Measurements from ENCODE around the gene SLC7A5.

Gene SLC7A5

DNA sequence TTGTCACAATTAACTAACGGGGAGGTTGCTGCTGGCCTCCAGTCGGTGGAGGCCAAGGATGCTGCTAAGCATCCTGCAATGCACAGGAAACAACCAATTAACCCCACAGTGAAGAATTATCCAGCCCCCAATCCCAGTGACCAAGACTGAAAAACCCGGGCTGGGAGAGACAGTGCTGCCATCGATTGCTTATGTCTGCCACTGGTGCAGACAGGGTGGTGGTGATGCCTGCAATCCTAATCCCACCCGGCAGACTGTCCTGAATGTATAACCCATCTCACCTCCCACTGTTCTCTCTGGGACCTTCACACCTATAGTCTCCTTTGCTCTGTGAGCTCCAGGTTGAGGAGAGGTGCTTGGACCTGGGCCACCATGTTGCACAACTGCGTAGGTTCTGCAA lies 61.2 kb downstream of the SLC7A5 start:
- in situ Hi-C loops (cut with HindIII; ENCODE audit: low sequenced_read_pairs): no loop called here
- TF ChIP-seq, protein P1, sequence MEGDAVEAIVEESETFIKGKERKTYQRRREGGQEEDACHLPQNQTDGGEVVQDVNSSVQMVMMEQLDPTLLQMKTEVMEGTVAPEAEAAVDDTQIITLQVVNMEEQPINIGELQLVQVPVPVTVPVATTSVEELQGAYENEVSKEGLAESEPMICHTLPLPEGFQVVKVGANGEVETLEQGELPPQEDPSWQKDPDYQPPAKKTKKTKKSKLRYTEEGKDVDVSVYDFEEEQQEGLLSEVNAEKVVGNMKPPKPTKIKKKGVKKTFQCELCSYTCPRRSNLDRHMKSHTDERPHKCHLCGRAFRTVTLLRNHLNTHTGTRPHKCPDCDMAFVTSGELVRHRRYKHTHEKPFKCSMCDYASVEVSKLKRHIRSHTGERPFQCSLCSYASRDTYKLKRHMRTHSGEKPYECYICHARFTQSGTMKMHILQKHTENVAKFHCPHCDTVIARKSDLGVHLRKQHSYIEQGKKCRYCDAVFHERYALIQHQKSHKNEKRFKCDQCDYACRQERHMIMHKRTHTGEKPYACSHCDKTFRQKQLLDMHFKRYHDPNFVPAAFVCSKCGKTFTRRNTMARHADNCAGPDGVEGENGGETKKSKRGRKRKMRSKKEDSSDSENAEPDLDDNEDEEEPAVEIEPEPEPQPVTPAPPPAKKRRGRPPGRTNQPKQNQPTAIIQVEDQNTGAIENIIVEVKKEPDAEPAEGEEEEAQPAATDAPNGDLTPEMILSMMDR (IDR thresholded peaks at IDR 0.05; ENCODE audit: low read depth, low read length, missing control alignments): no peak
- H3K4me3 ChIP-seq (ENCODE audit: low read depth, low read length): no peak overlapping the region
- DNase-seq (ENCODE audit: low read depth): no peak

DNA sequence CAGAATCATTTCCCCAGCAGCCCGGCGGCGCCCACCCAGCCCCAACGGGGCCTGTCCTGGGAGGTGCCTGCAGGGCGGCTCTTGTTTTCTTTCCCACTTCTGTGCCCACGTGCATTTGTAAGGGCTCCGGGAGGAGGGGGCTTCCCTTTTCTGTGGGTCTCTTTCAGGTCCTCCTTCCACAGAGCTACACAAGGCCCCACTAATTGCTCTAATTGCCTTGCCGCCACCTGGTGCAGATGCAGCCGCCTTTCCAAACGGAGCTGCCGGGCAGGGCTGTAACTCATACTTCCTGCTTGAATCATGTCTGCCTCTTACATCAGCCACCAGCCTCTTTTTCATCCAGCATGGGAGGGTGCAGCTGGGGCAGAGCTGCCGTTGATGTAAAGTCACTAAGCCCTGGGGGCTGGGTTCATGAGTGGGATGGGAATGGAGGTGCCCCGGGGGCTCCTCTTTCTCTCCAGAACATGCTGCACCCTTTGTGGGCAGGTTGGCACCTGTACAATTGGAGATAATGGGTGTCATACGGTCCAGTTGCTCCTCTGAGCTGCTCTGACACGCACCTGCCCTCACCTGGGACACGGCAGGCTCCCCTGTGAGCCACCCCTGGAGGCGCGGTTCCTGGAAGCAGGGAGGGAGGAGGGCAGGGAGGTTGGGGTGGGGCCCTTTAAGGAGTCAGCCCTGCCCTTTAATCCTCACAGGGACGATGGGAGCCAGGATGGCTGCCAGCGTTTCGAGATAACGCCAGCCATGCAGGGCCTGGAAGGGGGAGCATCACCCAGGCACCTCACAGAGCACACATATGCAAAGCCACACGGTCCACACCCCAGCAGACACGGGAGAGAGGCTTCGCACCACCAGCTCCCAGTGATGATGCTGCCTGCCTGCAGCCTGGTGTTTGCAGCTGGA lies 62.4 kb downstream of the SLC7A5 start:
- no peak for DNase-seq (ENCODE audit: low read depth)
- H3K4me3 ChIP-seq (ENCODE audit: low read depth, low read length): no peak overlapping the region
- in situ Hi-C loops (cut with HindIII; ENCODE audit: low sequenced_read_pairs): no loop called here
- TF ChIP-seq, protein P1 (IDR thresholded peaks at IDR 0.05; ENCODE audit: low read depth, low read length, missing control alignments): no peak

DNA sequence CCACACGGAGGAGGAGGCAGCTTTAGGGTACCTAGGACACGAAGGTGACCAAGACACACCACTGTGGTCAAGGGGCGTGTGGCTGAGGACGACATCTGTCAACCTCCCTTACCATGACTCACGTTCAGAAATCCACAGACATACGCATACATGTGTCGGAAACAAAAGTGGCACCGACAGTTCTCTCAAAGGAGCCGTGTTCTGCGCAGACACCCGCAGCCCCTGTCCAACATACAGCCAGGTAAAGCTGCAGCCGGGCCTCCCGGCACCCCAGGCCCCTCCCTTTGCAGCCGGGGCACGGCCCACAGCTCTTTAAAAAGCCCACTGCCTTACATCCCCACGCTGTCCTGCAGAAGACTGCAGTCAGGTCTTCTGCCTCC lies 63.1 kb downstream of the SLC7A5 start:
- no peak overlapping the region for H3K4me3 ChIP-seq (ENCODE audit: low read depth, low read length)
- no peak for DNase-seq (ENCODE audit: low read depth)
- TF ChIP-seq, protein P1 (IDR thresholded peaks at IDR 0.05; ENCODE audit: low read depth, low read length, missing control alignments): no peak
- in situ Hi-C loops (cut with HindIII; ENCODE audit: low sequenced_read_pairs): no loop called here

DNA sequence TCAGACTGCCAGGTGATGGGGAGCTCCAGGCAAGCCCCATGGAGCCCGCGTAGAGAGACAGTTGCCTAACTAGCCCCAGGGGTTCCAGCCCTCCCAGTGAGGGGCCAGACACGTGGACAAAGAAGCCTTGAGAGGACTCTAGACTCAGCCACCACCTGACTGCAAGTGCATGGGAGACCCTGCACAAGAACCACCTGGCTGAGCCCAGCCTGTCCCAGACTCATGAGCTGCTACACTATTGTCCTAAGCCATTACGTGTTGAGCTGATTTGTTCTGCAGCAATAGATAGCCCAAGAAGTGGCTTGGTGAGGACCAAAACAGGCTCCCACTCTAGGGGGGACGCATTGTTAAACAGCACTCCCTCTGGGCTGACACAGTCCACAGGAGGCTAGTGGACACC lies 65.9 kb downstream of the SLC7A5 start:
- DNase-seq (ENCODE audit: low read depth): no peak
- TF ChIP-seq, protein P1 (IDR thresholded peaks at IDR 0.05; ENCODE audit: low read depth, low read length, missing control alignments): no peak
- H3K4me3 ChIP-seq (ENCODE audit: low read depth, low read length): no peak overlapping the region
- in situ Hi-C loops (cut with HindIII; ENCODE audit: low sequenced_read_pairs): no loop called here

DNA sequence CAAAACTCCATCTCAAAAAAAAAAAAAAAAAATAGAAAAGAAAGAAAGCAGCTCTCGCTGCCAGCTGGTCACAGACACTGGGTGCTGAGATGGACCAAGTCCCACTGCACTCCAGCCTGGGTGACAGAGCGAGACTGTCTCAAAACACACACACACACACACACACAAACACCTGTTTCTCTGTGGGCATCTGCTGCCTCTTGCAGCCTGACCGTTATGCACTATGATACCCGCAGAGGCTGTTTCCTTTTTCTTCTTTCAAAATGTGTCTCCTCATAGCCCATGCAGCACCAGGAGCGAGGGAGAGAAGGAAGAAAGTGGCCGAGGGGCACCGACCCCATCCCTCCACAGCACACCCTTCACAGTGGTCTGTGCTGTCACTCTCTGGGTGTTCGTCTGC lies 66.6 kb downstream of the SLC7A5 start:
- TF ChIP-seq, protein P1 (IDR thresholded peaks at IDR 0.05; ENCODE audit: low read depth, low read length, missing control alignments): no peak
- in situ Hi-C loops (cut with HindIII; ENCODE audit: low sequenced_read_pairs): no loop called here
- H3K4me3 ChIP-seq (ENCODE audit: low read depth, low read length): no peak overlapping the region
- no peak for DNase-seq (ENCODE audit: low read depth)

DNA sequence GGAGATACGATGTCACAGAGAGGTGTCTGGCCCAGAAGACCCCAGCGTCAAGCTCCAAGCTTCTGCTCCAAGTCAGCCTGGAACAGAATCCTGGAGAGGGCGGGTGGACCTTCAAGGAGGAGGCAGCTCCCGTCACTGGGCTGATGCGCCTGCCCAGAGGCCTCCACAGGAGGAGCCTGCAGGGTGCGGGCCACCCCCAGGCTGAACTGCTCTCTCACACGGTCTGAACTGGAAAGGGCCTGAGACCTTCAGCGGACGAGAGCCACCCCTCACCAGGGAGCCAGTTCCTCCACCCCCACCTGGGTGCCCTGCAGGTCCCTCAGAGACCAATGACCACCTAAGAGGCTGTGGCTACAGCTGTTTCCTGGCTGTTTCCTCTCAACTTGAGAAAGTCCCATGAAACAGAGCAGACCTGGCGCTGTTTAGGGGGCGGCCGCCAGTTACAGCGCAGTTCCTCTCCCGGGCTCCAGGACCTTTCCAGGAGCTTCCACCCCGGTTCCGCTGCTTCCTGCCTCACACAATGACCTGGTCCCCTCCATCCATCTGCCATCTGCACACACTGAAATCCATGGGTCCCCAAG lies 67.5 kb downstream of the SLC7A5 start:
- H3K4me3 ChIP-seq (ENCODE audit: low read depth, low read length): no peak overlapping the region
- TF ChIP-seq, protein P1 (IDR thresholded peaks at IDR 0.05; ENCODE audit: low read depth, low read length, missing control alignments): no peak
- in situ Hi-C loops (cut with HindIII; ENCODE audit: low sequenced_read_pairs): no loop called here
- no peak for DNase-seq (ENCODE audit: low read depth)
